C4-2B (cell line): Measurements from ENCODE around the gene FNDC3A.
"Not testable (repeated sequence)": the region's sequence is repeated elsewhere in the genome, so short reads cannot be mapped to it uniquely, and the experiment has no call there.

Source experiments
- H3K27ac ChIP-seq: fragments of 450-650 bp; 2 replicates; pipeline ENCODE4 v1.5.1; 2017
- ZFX ChIP-seq: fragments of 450-650 bp; IDR thresholded peaks from 2 replicates; pipeline ENCODE4 v1.6.1; 2017
- TF ChIP-seq, protein P1 (sequence below): fragments of 450-650 bp; conservative IDR thresholded peaks from 2 replicates; pipeline ENCODE4 v1.5.1; 2017; ENCODE audit warnings: mild to moderate bottlenecking

Gene FNDC3A

DNA sequence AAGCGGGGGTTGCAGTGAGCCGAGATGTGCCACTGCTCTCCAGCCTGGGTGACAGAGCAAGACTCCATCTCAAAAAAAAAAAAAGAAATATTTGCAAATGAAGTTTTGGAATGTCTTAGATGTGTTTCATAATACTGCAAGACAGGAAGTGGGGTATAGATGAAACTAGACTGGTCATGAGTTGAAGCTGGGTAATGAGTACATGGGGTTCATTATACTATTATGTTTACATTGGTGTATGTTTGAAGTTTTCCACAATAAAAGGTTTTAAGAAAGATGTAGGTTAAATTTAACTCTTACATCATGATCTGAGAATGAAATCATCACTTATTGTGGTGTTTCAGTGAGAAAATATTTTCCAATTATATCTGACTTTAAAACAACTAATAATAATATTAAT is 19.0 kb downstream of the FNDC3A start:
- H3K27ac ChIP-seq: no peak overlapping the region

DNA sequence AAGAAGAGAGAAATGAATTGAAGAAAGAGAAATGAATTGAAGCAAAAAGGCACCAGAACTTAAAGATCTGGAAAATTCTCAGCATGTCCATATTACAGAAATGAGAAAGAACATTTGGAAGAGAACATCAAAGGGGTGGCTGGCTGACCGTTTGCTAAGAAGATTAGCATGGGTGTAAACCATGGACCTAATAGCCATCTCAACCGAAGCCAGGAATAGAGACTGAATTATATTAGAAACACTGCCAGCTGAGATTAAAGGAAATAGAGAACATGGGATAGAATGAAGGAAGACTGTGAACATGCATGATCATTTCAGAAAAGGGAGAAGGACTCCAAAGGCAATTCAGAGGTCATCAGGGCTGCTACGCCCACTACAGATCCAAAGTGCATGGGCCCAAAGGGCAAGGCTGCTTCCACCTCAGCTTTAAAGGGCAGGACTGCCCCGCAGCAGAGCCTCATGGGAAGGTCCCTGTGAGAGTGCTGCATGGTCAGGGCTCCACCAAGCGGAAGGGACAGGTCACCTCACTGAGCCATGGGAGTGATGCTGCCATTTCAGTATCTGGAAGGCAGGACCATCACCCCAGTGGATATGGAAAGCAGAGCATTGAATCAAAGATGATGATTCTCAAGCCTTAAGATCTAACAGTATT is 23.1 kb downstream of the FNDC3A start:
- TF ChIP-seq, protein P1, sequence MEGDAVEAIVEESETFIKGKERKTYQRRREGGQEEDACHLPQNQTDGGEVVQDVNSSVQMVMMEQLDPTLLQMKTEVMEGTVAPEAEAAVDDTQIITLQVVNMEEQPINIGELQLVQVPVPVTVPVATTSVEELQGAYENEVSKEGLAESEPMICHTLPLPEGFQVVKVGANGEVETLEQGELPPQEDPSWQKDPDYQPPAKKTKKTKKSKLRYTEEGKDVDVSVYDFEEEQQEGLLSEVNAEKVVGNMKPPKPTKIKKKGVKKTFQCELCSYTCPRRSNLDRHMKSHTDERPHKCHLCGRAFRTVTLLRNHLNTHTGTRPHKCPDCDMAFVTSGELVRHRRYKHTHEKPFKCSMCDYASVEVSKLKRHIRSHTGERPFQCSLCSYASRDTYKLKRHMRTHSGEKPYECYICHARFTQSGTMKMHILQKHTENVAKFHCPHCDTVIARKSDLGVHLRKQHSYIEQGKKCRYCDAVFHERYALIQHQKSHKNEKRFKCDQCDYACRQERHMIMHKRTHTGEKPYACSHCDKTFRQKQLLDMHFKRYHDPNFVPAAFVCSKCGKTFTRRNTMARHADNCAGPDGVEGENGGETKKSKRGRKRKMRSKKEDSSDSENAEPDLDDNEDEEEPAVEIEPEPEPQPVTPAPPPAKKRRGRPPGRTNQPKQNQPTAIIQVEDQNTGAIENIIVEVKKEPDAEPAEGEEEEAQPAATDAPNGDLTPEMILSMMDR: no peak
- no peak for TF ChIP-seq ZFX
- H3K27ac ChIP-seq: no peak overlapping the region

More for the DNA sequence above, 19.0 kb downstream of the FNDC3A start:
- TF ChIP-seq ZFX: no peak
- TF ChIP-seq, protein P1: no peak

- TF ChIP-seq ZFX: no peak
- TF ChIP-seq, protein P1: no peak
- no peak overlapping the region for H3K27ac ChIP-seq
Observed at GRCh38 chr13:49000247-49000646, 24.5 kb downstream of the FNDC3A start.

GRCh38 chr13:49018986-49019635 is 43.4 kb downstream of the FNDC3A start:
- H3K27ac ChIP-seq: not testable (repeated sequence)

DNA sequence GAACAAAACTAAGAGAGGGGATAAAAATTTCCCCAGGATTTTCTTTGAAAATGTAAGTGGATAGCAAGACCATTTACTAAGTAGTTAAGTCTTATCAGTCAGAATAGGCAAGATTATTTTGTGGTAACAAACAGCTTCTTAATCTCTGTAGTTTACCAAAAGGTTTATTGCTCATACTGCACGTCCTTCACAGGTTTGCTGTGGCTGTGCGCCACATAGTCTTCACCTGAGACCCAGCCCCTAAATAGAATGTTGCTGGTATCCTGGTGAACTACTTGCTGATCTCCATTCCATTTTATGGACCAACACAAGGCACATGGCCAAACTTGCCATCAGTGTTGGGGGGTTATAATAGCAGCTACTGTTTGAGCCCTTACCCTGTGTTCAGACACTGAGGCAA is 44.6 kb downstream of the FNDC3A start:
- TF ChIP-seq, protein P1: no peak
- TF ChIP-seq ZFX: no peak
- no peak overlapping the region for H3K27ac ChIP-seq

- H3K27ac ChIP-seq: no peak overlapping the region
Observed at GRCh38 chr13:49020940-49021553, 45.3 kb downstream of the FNDC3A start.

DNA sequence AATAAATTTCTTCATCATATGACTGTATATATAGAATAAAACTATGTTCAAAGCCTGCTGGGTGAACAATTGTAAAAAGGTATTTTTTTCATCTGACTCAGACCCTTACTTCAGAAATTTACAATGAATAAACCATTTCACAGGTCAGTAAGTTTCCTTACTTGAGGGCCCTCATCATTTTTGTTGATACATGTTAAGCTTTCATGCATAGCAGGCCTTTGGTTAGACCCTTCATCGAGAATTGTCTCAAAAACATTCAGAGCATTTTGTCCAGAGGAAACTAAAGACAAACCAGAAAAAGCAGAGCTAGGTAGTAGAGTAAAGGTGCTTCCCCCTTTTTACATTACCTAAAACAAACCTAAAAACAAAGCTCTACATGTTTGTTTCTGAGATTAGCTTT is 46.2 kb downstream of the FNDC3A start:
- H3K27ac ChIP-seq: no peak overlapping the region
- TF ChIP-seq ZFX: no peak
- TF ChIP-seq, protein P1: no peak

More at GRCh38 chr13:49020940-49021553, 45.3 kb downstream of the FNDC3A start:
- no peak for TF ChIP-seq ZFX
- TF ChIP-seq, protein P1: no peak
